Umbilical cord (tissue), 2 donors: ENCODE results near the gene MSH2. TPM values are rescaled to one million over a fixed set of nuclear protein-coding genes. Genes with fewer than 3 reads are reported as not detected.

Experiments used
- DNase-seq: peaks from one replicate; pipeline ENCODE4 v3.0.0-alpha.2; 2015; ENCODE audit warnings: low spot score
- total RNA-seq: library from RNA; depleted of rRNA; stranded (reverse); fragments of >200 nt; gene quantifications from one replicate; pipeline ENCODE4 v1.2.3, GENCODE V29; 2014; ENCODE audit warnings: low replicate concordance; ENCODE audit not compliant: insufficient read depth

The MSH2 gene
- total RNA-seq, 1 donor from 2014 or later, result 14.4 TPM

GRCh38 chr2:47508080-47508479 lies 105.1 kb downstream of the MSH2 start:
- no peak for DNase-seq

- no peak for DNase-seq
Measured at GRCh38 chr2:47508641-47509040, 105.7 kb downstream of the MSH2 start.

- DNase-seq, result no peak
Measured at GRCh38 chr2:47509250-47509649, 106.3 kb downstream of the MSH2 start.

GRCh38 chr2:47509821-47510385 lies 106.9 kb downstream of the MSH2 start:
- no peak for DNase-seq

GRCh38 chr2:47510745-47511144 lies 107.8 kb downstream of the MSH2 start:
- no peak for DNase-seq

GRCh38 chr2:47512581-47513083 lies 109.7 kb downstream of the MSH2 start:
- no peak for DNase-seq

- DNase-seq, result no peak
Measured at GRCh38 chr2:47513981-47514520, 111.1 kb downstream of the MSH2 start.

- DNase-seq, result no peak
Measured at GRCh38 chr2:47516360-47517104, 113.6 kb downstream of the MSH2 start.

GRCh38 chr2:47518497-47519146 lies 115.7 kb downstream of the MSH2 start:
- no peak for DNase-seq

GRCh38 chr2:47519147-47519537 lies 116.2 kb downstream of the MSH2 start:
- no peak for DNase-seq

- DNase-seq, result no peak
Measured at GRCh38 chr2:47519604-47520301, 116.8 kb downstream of the MSH2 start.

- no peak for DNase-seq
Measured at GRCh38 chr2:47520302-47520630, 117.3 kb downstream of the MSH2 start.

- DNase-seq, result peak; percentile 48
Measured at GRCh38 chr2:47520825-47521665, 118.1 kb downstream of the MSH2 start.

GRCh38 chr2:47521666-47522285 lies 118.8 kb downstream of the MSH2 start:
- no peak for DNase-seq

- DNase-seq, result no peak
Measured at GRCh38 chr2:47525167-47525566, 122.2 kb downstream of the MSH2 start.

- no peak for DNase-seq
Measured at GRCh38 chr2:47528455-47528854, 125.5 kb downstream of the MSH2 start.

- no peak for DNase-seq
Measured at GRCh38 chr2:47528874-47529273, 125.9 kb downstream of the MSH2 start.

- no peak for DNase-seq
Measured at GRCh38 chr2:47530105-47530760, 127.3 kb downstream of the MSH2 start.

- DNase-seq, result no peak
Measured at GRCh38 chr2:47531378-47532042, 128.6 kb downstream of the MSH2 start.
